Hepatocyte (in vitro differentiated cells): Measurements from ENCODE around the gene FAR2. TPM values are rescaled to one million over a fixed set of nuclear protein-coding genes. Genes with fewer than 3 reads are reported as not detected.
A peak's percentile ranks its signal among the peaks of the same experiment; 100 is the strongest.

Experiments
- DNase-seq: peaks from one replicate; pipeline ENCODE4 v3.0.0-alpha.2; 2016; ENCODE audit warnings: low spot score
- H2AFZ ChIP-seq: fragments of 200-600 bp; sonication (generic); 2 replicates; pipeline ENCODE4 v1.6.0; 2016; ENCODE audit warnings: antibody characterized with exemption, mild to moderate bottlenecking
- H3K27ac ChIP-seq: fragments of 200-600 bp; sonication (generic); 2 replicates; pipeline ENCODE4 v1.5.1; 2016; ENCODE audit warnings: mild to moderate bottlenecking
- H3K27me3 ChIP-seq: fragments of 200-600 bp; sonication (generic); 2 replicates; pipeline ENCODE4 v1.6.1; 2016
- H3K36me3 ChIP-seq: fragments of 200-600 bp; sonication (generic); replicated peaks from 2 replicates; pipeline ENCODE4 v1.5.1; 2016; ENCODE audit warnings: low read depth; ENCODE audit not compliant: insufficient read depth
- H3K4me1 ChIP-seq: fragments of 200-600 bp; sonication (generic); 2 replicates; pipeline ENCODE4 v1.5.1; 2016; ENCODE audit warnings: mild to moderate bottlenecking, moderate library complexity; ENCODE audit not compliant: insufficient read depth
- H3K4me2 ChIP-seq: fragments of 200-600 bp; sonication (generic); 2 replicates; pipeline ENCODE4 v1.6.0; 2016
- H3K4me3 ChIP-seq: fragments of 200-600 bp; sonication (generic); 2 replicates; pipeline ENCODE4 v1.5.1; 2016; ENCODE audit warnings: mild to moderate bottlenecking
- H3K79me2 ChIP-seq: fragments of 200-600 bp; sonication (generic); 2 replicates; pipeline ENCODE4 v1.6.0; 2017; ENCODE audit warnings: mild to moderate bottlenecking
- H3K9me2 ChIP-seq: fragments of 200-600 bp; sonication (generic); replicated peaks from 2 replicates; pipeline ENCODE4 v1.6.0; 2017; ENCODE audit warnings: mild to moderate bottlenecking; ENCODE audit not compliant: insufficient read depth
- H3K9me3 ChIP-seq: fragments of 200-600 bp; sonication (generic); 2 replicates; pipeline ENCODE4 v1.5.1; 2016; ENCODE audit warnings: low read depth, mild to moderate bottlenecking
- H4K20me1 ChIP-seq: fragments of 200-600 bp; sonication (generic); 2 replicates; pipeline ENCODE4 v1.6.0; 2016; ENCODE audit warnings: mild to moderate bottlenecking; ENCODE audit not compliant: insufficient read depth, poor library complexity, severe bottlenecking
- EZH2 ChIP-seq: fragments of 200-600 bp; sonication (generic); IDR thresholded peaks from 2 replicates; pipeline ENCODE4 v1.6.1; 2016; ENCODE audit warnings: antibody characterized with exemption, mild to moderate bottlenecking, borderline replicate concordance
- EZH2phosphoT487 ChIP-seq: fragments of 200-600 bp; sonication (generic); IDR thresholded peaks from one replicate; pipeline ENCODE4 v1.6.1; 2018; ENCODE audit warnings: antibody characterized with exemption, mild to moderate bottlenecking, low read depth, moderate library complexity; ENCODE audit not compliant: unreplicated experiment, severe bottlenecking
- WGBS: methylation state at CpG from one replicate; pipeline ENCODE4 v1.1.6; 2016; ENCODE audit warnings: low lambda C conversion rate; ENCODE audit errors: missing lambda C conversion rate; 5-methylcytosine and 5-hydroxymethylcytosine counted together
- polyA plus RNA-seq: library from polyadenylated mRNA; unstranded; fragments of >200 nt; fragmentation: Nextera tagmentation; extraction: Ambion mirVana; gene quantifications from 2 replicates; pipeline ENCODE4 v1.2.1, GENCODE V29; 2016
- total RNA-seq: library from RNA; depleted of rRNA; stranded (reverse); fragments of >200 nt; gene quantifications from 2 replicates; pipeline ENCODE4 v1.2.3, GENCODE V29; 2014
- TF ChIP-seq, protein P1 (sequence below): fragments of 200-600 bp; sonication (generic); IDR thresholded peaks from 2 replicates; pipeline ENCODE4 v1.5.1; 2016; ENCODE audit warnings: antibody characterized with exemption, mild to moderate bottlenecking; ENCODE audit not compliant: poor library complexity

FAR2 gene
- total and polyA plus RNA-seq, 2 experiments from 2014 or later = 2.4 to 5.2 TPM

DNA sequence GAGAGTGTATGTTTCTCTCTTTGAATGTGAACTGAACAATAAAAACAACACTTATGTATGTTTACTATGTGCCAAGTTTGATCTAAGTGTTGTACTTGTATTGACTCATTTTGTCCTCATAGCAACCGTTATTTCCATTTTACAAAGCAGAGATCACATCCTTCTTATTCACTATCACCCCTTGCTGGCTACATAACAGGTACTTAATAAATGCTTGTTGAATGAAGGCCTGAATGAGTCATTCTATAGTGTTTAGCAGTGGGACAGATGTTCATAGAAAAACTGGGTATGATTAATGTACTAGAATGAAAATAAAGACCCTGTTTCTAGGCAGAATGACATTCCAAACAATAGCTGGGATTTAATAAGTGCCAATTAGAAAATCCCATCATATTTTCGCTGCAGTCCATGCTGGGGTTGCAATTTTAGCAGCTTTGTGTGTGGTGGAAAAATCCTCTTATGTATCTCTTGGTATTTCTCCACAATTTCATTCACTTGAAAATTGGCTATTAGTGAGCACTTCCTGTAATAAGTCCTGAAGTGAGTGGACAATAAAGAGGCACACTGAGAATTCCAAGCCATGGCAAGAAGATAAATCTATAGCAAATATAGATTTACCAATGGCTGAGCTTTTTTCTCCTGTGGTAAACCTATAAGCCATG, 86.0 kb downstream of the FAR2 start:
- Histone ChIP-seq H2AFZ (no peak overlapping the region), H3K9me3 (no peaks in the 10 kb centered on the region), H3K9me2 (no peaks in the 10 kb centered on the region), H3K79me2 (no peaks in the 10 kb centered on the region), H4K20me1 (no peaks in the 10 kb centered on the region), H3K4me1 (no peaks in the 10 kb centered on the region), H3K27ac (no peak overlapping the region), H3K4me2 (no peak overlapping the region), H3K4me3 (no peak overlapping the region), H3K27me3 (no peaks in the 10 kb centered on the region), H3K36me3 (no peaks in the 10 kb centered on the region)
- DNase-seq = no peak
- WGBS = 83% methylated on average over 2 of the region's 2 CpGs
- TF ChIP-seq EZH2phosphoT487 = no peak

DNA sequence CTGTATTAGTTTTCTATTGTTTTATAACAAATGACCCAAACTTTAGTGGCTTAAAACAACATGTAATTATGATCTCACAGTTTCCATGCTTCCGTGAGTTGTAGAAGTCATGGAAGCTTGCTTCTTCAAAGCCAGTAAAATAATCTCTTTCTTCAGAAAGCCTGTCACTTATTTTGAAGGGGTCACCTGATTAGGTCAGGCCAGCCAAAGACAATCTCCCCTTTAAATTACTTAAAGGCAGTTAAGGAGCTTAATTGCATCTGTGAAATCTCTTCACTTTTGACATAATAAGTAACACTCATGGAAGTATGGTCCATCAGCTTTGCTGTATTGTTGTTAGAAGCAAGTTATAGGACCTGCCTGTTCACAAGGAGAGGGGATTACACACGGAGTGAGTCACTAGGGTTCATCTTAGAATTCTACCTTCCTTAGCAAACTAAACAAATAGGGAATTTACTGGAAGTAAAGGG, 89.8 kb downstream of the FAR2 start:
- no peak overlapping the region for H2AFZ ChIP-seq
- peak; percentile 20 for DNase-seq
- H3K4me3 ChIP-seq = no peak overlapping the region
- 58% methylated on average over 2 of the region's 2 CpGs for WGBS
- H3K4me2 ChIP-seq = no peak overlapping the region
- no peaks in the 10 kb centered on the region for H3K9me3 ChIP-seq
- H4K20me1 ChIP-seq = no peaks in the 10 kb centered on the region
- no peaks in the 10 kb centered on the region for H3K27me3 ChIP-seq
- TF ChIP-seq, protein P1, sequence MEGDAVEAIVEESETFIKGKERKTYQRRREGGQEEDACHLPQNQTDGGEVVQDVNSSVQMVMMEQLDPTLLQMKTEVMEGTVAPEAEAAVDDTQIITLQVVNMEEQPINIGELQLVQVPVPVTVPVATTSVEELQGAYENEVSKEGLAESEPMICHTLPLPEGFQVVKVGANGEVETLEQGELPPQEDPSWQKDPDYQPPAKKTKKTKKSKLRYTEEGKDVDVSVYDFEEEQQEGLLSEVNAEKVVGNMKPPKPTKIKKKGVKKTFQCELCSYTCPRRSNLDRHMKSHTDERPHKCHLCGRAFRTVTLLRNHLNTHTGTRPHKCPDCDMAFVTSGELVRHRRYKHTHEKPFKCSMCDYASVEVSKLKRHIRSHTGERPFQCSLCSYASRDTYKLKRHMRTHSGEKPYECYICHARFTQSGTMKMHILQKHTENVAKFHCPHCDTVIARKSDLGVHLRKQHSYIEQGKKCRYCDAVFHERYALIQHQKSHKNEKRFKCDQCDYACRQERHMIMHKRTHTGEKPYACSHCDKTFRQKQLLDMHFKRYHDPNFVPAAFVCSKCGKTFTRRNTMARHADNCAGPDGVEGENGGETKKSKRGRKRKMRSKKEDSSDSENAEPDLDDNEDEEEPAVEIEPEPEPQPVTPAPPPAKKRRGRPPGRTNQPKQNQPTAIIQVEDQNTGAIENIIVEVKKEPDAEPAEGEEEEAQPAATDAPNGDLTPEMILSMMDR = no peak
- no peak for TF ChIP-seq EZH2phosphoT487
- TF ChIP-seq EZH2 = no peak
- H3K79me2 ChIP-seq = no peaks in the 10 kb centered on the region
- H3K9me2 ChIP-seq = no peaks in the 10 kb centered on the region
- H3K27ac ChIP-seq = peak overlapping the region; percentile 2
- peaks cover 20% of the 10 kb centered on the region for H3K4me1 ChIP-seq
- no peaks in the 10 kb centered on the region for H3K36me3 ChIP-seq

DNA sequence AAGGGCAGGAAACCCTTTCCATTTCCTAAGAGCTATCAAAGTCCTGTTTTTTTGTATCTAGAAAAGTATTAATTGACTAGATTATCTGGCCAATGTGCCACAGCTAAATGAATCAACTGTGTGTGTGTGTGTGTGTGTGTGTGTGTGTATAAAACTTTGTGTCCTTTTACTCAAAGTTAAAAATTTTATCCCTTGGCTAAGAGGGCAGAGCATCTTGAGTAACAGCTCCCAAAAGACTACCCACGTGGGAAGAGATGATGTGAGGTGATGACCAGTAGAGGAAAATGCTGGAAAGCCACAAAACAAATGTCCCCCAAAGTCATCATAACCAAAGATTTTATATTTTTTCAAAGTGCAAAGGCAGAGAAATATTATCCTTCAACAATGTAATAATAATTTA, 90.3 kb downstream of the FAR2 start:
- no peak overlapping the region for H2AFZ ChIP-seq
- no peak overlapping the region for H3K4me3 ChIP-seq
- no peaks in the 10 kb centered on the region for H3K9me2 ChIP-seq
- no peak for TF ChIP-seq EZH2
- no peak for TF ChIP-seq EZH2phosphoT487
- TF ChIP-seq, protein P1 = no peak
- peaks cover 20% of the 10 kb centered on the region for H3K4me1 ChIP-seq
- no peak for DNase-seq
- H3K4me2 ChIP-seq = no peak overlapping the region
- no peaks in the 10 kb centered on the region for H3K9me3 ChIP-seq
- H3K79me2 ChIP-seq = no peaks in the 10 kb centered on the region
- no peaks in the 10 kb centered on the region for H4K20me1 ChIP-seq
- no peaks in the 10 kb centered on the region for H3K27me3 ChIP-seq
- peak overlapping the region; percentile 2 for H3K27ac ChIP-seq
- WGBS = 87% methylated on average over 1 of the region's 1 CpG
- H3K36me3 ChIP-seq = no peaks in the 10 kb centered on the region

DNA sequence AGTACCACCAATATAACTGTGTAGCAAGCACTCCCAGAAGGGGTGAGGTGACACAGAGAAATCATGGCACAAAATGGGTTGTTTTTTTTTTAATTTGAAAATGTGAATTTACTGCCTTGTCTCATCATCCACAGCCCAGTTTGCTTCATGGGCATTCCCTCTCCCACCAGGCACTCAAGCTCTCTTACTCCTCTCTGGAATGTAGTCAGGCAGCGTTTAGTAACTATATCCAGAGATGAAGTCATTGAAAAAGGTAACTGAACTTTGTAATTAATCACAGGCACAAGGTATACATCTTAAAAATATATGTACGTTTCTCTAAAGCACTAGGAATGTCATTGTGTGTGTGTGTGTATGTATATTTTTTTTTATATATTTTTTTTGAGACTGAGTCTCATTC, 91.4 kb downstream of the FAR2 start:
- no peaks in the 10 kb centered on the region for H3K9me2 ChIP-seq
- H3K27ac ChIP-seq = no peak overlapping the region
- no peak overlapping the region for H2AFZ ChIP-seq
- H3K4me3 ChIP-seq = no peak overlapping the region
- H3K79me2 ChIP-seq = no peaks in the 10 kb centered on the region
- H3K9me3 ChIP-seq = no peaks in the 10 kb centered on the region
- no peak overlapping the region for H3K4me2 ChIP-seq
- H4K20me1 ChIP-seq = no peaks in the 10 kb centered on the region
- TF ChIP-seq EZH2phosphoT487 (no peak), EZH2 (no peak)
- no peaks in the 10 kb centered on the region for H3K36me3 ChIP-seq
- H3K27me3 ChIP-seq = no peaks in the 10 kb centered on the region
- DNase-seq = no peak
- 58% methylated on average over 2 of the region's 2 CpGs for WGBS
- peaks cover 20% of the 10 kb centered on the region for H3K4me1 ChIP-seq
